Mesothelial cell of epicardium (in vitro differentiated cells): ENCODE measurements around the gene TRAPPC2L. TPM values are rescaled to one million over a fixed set of nuclear protein-coding genes. Genes with fewer than 3 reads are reported as not detected.

Experiments
- DNase-seq, 2 experiments: peaks; one replicate each; pipeline ENCODE4 v3.0.0; 2021; ENCODE audit warnings: low spot score in 2 of 2; ENCODE audit not compliant: unreplicated experiment in 2 of 2
- H3K27ac Mint-ChIP-seq: 2 replicates; pipeline ENCODE4 v1.8.0; 2021; ENCODE audit warnings: mixed read lengths
- H3K27me3 Mint-ChIP-seq: 2 replicates; pipeline ENCODE4 v1.8.0; 2021; ENCODE audit warnings: low read depth, mixed read lengths
- H3K36me3 Mint-ChIP-seq: 2 replicates; pipeline ENCODE4 v1.8.0; 2021; ENCODE audit warnings: mixed read lengths
- H3K4me1 Mint-ChIP-seq: 2 replicates; pipeline ENCODE4 v1.8.0; 2021; ENCODE audit warnings: mixed read lengths
- H3K4me3 Mint-ChIP-seq: 2 replicates; pipeline ENCODE4 v1.8.0; 2021; ENCODE audit warnings: mild to moderate bottlenecking, moderate library complexity, mixed read lengths
- H3K9me3 Mint-ChIP-seq: 2 replicates; pipeline ENCODE4 v1.8.0; 2021; ENCODE audit warnings: mixed read lengths
- total RNA-seq: library from RNA; stranded (reverse); gene quantifications from 3 replicates; pipeline ENCODE4 v1.2.1, GENCODE V29; 2021
- TF ChIP-seq, protein P1 (sequence below): fragments of 200-600 bp; sonication (generic); IDR thresholded peaks from one replicate; pipeline ENCODE4 v1.5.0; 2021; ENCODE audit warnings: antibody characterized with exemption; ENCODE audit not compliant: unreplicated experiment

The TRAPPC2L gene
- total RNA-seq, 1 donor from 2014 or later: 96.3 TPM

GRCh38 chr16:88880226-88881006 lies 23.5 kb downstream of the TRAPPC2L start:
- Mint-ChIP-seq H3K27ac (peak overlapping the region; percentile 16), H3K36me3 (no peaks in the 10 kb centered on the region), H3K9me3 (no peaks in the 10 kb centered on the region), H3K4me3 (peak overlapping the region; percentile 22), H3K4me1 (peaks cover 9% of the 10 kb centered on the region), H3K27me3 (no peaks in the 10 kb centered on the region)
- DNase-seq: no peak
- TF ChIP-seq, protein P1, sequence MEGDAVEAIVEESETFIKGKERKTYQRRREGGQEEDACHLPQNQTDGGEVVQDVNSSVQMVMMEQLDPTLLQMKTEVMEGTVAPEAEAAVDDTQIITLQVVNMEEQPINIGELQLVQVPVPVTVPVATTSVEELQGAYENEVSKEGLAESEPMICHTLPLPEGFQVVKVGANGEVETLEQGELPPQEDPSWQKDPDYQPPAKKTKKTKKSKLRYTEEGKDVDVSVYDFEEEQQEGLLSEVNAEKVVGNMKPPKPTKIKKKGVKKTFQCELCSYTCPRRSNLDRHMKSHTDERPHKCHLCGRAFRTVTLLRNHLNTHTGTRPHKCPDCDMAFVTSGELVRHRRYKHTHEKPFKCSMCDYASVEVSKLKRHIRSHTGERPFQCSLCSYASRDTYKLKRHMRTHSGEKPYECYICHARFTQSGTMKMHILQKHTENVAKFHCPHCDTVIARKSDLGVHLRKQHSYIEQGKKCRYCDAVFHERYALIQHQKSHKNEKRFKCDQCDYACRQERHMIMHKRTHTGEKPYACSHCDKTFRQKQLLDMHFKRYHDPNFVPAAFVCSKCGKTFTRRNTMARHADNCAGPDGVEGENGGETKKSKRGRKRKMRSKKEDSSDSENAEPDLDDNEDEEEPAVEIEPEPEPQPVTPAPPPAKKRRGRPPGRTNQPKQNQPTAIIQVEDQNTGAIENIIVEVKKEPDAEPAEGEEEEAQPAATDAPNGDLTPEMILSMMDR: no peak

DNA sequence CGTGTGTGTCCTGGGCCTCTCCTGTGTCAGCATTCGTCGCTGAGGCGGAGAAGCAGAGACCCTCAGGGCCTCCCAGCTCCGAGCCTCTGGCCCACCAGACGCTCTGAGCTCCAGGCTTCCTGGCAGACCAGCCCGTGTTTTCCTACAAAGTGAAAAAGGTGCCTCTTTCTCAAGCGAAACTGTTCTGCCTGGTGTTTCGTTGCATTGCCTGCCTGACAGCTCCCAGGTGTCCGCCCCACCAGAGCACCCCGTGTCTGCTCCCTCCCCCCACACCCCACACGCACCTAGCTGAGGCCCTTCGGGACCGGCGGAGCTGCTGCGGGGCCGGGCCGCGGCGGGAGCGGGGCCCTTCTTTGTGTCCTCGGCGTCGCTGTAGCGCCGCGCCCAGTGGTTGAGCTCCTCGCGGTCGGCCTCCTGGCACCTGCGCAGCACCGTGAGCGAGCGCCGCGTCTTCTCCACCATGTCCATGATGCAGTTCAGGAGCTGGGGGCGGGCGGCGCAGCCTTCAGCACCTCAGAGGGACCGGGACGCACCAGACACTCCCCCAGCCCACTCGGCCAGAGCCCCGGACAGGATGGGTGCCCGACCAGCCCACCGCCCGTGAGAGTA lies 24.2 kb downstream of the TRAPPC2L start:
- no peaks in the 10 kb centered on the region for H3K36me3 Mint-ChIP-seq
- DNase-seq: no peak
- no peak overlapping the region for H3K27ac Mint-ChIP-seq
- H3K9me3 Mint-ChIP-seq: no peaks in the 10 kb centered on the region
- H3K27me3 Mint-ChIP-seq: no peaks in the 10 kb centered on the region
- TF ChIP-seq, protein P1: no peak
- H3K4me3 Mint-ChIP-seq: no peak overlapping the region
- peaks cover 9% of the 10 kb centered on the region for H3K4me1 Mint-ChIP-seq

- no peak overlapping the region for H3K27ac Mint-ChIP-seq
- TF ChIP-seq, protein P1: no peak
- no peaks in the 10 kb centered on the region for H3K9me3 Mint-ChIP-seq
- H3K4me3 Mint-ChIP-seq: no peak overlapping the region
- no peaks in the 10 kb centered on the region for H3K27me3 Mint-ChIP-seq
- no peaks in the 10 kb centered on the region for H3K36me3 Mint-ChIP-seq
- no peak for DNase-seq
- H3K4me1 Mint-ChIP-seq: peaks cover 9% of the 10 kb centered on the region
Observed at GRCh38 chr16:88881675-88882357, 24.9 kb downstream of the TRAPPC2L start.

DNA sequence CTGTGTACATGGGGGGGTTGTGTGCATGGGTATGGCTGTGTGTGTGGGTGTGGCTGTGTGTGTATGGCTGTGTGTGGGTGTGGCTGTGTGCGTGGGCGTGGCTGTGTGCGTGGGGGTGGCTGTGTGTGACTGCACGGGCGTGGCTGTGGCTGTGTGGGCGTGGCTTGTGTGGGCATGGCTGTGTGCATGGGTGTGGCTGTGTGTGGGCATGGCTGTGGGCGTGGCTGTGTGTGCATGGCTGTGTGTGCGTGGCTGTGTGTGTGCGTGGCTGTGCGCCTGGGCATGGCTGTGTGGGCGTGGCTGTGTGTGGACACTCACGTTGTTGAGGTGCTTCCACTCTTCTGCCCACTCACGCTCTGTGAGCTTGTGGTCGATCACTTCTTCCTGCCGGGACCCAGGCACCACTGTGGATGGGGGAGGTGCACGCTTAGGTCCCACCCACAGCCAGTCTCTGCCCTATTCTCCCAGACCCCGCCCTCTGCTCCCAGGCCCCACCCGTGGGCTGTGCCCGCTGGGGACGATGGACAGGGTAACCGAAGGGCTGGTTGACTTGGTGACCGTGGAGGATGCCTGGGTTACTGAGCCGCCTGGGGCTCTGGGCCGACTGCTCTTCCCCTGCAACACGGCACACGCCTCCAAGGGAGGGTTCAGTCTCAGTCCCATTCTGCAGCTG lies 25.6 kb downstream of the TRAPPC2L start:
- no peaks in the 10 kb centered on the region for H3K27me3 Mint-ChIP-seq
- H3K9me3 Mint-ChIP-seq: no peaks in the 10 kb centered on the region
- TF ChIP-seq, protein P1: no peak
- H3K4me3 Mint-ChIP-seq: no peak overlapping the region
- DNase-seq: no peak
- H3K27ac Mint-ChIP-seq: no peak overlapping the region
- no peaks in the 10 kb centered on the region for H3K36me3 Mint-ChIP-seq
- peaks cover 9% of the 10 kb centered on the region for H3K4me1 Mint-ChIP-seq

- Mint-ChIP-seq H3K27ac (no peak overlapping the region), H3K27me3 (no peaks in the 10 kb centered on the region)
Observed at GRCh38 chr16:88883117-88883895, 26.4 kb downstream of the TRAPPC2L start.

More at GRCh38 chr16:88883117-88883895, 26.4 kb downstream of the TRAPPC2L start:
- Mint-ChIP-seq H3K4me3 (no peak overlapping the region), H3K9me3 (no peaks in the 10 kb centered on the region), H3K36me3 (no peaks in the 10 kb centered on the region), H3K4me1 (peaks cover 9% of the 10 kb centered on the region)
- TF ChIP-seq, protein P1: no peak
- DNase-seq: no peak
